Endometrium (tissue), 2 donors: ENCODE measurements around the gene PTPN7.
"Not testable (repeated sequence)": the region's sequence is repeated elsewhere in the genome, so short reads cannot be mapped to it uniquely, and the experiment has no call there.

ENCODE experiments used
- FAIRE-seq: peaks from 2 replicates; lab custom pipeline; 2012; peaks lifted over from hg19 to GRCh38; lab: Jason Lieb, UNC
- donor health status: control.
- donor health status: control.

The PTPN7 gene

DNA sequence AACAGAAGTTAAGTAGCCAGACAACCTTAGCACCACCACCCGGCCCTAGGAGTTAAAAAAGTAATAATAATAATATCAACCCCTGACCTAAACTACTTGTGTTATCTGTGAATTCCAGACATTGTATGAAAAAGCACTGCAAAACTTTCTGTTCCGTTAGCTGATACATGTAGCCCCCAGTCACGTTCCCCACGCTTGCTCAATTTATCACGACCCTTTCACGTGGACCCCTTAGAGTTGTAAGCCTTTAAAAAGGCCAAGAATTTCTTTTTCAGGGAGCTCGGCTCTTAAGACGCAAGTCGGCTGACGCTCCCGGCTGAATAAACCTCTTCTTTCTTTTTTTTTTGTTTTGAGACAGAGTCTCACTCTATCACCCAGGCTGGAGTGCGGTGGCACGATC lies 6.7 kb upstream of the PTPN7 start:
- not testable (repeated sequence) for FAIRE-seq

DNA sequence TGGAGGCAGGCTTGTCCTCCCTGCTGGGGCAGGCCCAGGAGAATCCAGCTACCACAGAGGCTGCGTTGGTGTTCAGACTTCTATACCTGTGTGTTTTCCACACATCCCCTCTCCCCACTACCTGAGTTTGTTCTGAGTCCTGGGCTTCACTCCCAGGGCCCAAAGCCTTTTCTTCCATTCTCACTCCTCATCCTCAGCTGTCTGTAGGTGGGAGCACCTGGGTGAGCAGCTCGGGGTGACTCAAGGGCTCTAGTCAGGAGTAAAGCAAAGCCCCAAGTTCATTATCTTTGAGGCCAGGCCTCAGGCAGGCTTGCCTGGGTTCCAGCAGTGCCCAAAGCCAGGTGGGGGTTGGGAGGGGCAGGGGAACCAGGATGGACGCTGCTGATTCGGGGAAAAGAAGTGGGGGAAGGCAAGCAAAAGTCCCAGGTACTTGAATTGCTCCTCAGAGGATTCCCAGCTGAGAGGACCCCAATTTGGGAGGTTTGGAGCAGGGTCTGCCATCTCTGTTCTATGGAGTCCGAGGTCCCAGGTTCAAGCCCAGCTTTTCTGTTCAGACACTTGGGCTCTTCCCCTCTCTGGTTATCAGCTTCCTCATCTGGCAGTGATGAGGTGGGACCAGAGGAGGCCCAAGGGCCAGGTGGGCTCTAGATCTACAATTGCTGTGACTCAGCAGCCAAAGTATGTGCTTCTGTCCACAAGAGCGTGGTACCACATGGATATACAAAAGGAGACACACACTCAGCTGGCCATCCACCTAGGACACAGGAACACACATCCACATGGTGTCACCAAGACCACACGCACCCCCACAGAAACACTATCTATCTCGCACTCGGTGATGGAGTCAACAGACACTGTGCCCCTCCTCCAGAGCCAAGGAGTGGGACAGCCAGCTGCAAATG lies 5.8 kb upstream of the PTPN7 start:
- no peak for FAIRE-seq

DNA sequence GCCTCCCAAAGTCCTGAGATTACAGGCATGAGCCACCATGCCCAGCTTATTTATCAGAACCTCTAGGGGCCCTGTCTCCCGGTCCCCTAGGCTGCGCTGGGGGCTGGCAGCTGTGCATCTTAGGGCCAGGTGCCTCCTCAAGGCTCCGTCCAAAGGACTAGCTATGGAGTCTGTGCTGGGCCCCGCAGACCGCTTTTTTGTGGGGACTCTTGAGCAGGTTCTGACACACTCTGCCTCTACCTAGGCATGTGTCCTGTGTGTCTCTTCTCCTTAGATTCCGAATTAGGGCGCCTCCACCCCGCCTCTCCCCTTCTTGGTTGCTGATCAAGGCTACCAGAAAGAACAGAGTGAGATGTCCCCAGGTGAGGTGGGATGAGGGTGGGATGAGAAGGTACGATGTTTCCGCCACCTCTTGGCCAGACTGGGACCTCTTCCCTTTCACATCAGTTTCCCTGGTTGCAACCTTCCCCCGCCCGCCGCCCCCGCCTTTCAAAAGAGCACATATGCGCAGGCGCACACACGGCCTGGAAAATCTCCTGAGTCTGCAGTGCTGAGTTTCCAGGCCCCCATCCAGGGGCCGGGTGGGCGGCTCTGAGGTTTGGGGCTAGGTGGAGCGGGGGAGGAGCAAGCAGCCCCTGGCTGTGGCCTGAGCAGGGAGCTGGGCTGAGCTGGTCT lies 5.0 kb upstream of the PTPN7 start:
- no peak for FAIRE-seq

DNA sequence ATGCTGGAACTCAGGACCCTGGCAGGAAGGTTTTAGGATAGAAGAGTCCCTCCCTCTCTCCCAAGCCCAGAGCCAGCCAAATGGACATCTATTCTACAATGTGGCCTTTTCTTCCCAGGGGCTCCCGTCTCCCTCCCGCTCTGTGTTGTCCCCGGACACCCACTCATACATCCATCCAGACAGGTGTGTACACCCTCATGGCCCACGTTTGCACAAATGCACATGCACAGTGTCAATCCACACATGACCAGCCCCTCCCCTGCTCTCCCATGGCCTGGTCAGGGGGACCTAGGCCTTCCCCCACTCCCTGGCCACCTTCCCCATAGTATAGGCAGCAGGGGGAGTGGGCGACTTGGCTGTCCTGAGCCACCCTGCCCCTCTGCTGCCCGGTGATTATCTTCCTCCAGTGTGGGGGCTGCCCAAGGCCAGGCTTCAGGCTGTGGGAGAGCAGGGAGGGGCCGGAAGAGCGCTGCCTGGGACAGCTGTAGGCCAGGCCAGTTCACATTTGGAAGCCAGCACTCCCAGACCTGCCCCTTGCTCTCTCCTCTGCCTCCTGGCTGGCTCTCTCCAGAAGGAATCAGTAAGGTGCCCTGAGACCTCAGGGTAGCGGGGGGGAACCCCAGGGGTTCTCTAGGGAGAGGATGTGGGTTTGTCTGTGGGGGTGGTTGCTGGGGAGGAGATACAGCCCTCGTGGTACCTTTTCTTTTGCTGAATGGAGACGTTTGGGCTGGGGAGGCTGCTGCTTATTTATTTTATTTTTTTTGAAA lies 4.1 kb upstream of the PTPN7 start:
- no peak for FAIRE-seq

DNA sequence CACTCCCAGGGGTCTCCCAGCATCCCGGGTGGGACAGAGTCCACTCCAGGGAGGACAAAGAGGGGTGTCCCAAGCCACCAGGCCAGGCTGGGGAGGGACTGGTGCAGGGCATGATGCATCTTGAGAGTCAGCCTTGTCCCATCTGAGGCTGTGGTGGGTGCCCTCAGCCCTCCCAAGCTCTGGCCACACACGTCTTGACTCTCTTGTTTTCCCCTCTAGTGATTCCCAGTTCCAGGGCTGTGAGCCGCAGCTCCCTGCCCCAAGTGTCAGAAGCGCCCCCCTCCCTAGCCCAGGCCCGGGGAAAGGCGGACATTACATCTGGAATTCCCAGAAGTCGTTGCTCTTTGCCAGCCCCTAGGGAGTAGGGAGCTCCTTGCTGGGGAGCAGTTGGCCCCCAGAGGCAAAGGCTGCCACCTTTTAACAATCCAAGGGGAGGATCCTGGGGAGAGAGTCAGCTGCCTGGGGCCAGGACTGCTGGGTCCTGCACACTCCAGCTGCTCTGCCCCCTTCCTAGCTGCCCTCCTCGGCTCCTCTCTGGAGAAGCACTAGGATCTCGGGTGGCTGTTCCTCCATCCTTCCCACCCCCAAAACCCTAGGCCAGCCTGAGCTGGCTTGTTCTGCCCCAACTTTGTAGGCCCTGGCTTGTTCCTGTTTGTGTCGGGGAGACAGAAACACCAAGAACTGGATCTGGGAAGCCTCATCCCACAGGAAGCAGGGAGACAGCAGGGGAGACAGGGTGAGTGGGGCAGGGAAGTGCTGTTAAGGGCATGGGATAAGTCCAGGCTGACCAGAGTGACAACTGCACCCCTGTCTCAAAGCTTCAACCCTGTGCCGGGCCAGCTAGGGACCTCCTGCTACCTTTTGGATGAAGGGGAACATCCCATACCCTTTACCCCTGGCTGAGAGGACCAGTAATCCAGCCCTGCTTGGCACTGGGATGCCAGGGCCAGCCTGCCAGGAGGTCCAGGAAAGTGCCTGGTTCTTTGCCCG lies 3.2 kb upstream of the PTPN7 start:
- FAIRE-seq: no peak

DNA sequence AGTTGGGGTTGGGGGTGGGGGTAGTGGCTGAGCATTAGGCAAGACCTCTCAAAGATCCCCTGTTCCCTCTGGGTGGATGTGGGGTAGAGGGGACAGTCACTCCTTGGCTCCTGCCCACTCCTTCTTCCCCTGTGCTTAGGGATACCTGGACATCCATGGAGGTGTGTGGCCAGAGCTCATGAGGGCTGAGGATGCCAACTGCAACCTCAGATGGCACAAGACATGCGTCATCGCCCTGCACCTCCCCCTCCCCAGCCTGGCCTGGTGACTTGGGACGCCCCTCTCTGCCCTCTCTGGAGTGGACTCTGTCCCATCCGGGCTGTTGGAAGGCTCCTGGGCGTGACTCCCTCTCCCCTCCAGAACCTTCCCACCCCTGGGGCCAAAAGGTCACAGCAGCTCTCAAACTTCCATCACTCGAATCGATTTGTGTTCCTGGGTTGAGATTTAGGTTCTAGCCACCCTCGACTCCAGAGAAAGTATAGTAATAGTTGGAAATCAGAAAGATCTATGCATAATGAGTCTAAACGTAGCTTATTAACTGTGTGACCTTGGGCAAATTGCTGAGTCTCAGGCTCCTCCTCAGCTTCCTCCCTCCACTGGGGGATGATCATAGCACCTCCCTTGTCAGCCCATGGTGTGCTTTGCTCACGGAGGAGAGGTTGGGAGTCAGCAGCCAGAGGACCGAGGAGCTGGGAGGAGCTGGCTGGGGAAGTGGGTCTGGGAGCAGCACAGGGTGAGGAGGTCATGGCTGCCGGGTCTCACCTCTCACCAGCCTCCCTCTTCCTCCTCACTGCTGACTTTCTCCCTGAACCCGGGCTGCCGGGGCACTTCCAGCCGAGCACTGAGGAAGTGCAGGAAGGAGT lies 2.2 kb upstream of the PTPN7 start:
- no peak for FAIRE-seq

DNA sequence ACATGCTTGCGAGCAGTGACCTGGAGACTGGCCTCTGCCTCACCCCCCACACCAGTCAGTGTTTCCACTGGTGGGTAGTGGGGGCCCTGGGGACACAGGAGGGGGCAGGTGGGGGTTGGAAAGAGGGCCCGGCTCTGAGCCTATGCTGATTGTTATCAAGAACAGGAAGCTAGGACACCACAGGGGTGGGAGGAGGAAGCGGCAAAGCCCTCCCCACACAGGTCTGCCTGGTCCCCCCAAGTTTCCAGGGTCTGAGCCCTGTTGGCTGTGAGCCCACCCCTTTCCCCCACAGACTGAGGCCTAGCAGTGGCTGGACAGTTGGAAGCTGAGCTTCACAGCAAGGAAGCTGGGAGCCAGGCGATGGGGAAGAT lies 1.6 kb upstream of the PTPN7 start:
- no peak for FAIRE-seq

DNA sequence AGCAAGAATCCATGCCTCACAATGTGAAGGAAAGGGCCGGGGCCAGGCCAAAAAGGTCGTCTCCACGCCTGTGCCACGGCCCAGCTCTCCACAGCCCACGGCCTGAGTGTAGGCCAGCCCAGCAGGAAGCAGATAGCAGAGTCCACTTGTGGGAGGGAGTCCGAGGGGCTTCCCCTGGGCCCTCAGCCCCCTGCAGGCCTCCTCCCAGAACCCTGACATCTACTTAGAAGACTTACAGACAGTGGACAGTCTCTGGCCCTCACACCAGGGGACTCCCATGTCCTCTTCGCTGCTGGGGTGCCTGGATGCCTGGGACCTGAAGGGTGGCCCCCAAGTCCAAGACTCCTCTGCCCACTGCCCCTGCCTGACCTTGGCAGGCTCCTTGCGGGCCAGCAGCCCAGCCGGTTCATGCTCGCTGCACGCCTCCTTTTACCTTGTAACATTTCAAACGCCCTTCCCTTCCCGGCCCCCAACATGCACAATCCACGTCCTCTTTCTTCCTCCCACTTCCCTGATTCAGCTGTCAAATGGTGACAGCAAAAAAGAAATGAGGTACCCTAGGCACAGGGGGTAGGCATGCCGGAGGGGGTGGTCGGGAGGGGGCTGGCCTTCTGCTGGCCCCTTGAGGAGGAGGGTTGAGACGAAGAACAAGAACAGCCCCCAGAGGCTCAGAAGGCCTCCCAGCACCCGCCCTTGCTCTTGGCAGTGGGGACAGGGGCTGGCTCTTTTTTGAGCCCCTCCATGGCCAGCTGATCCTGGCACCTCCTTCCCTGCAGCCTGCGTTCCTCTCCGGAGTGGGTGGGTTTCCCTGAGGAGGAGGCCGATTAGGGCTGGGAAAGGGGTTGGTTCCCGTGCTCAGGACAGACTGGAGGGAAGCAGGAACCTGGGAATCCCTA lies 997 bp upstream of the PTPN7 start:
- no peak for FAIRE-seq

DNA sequence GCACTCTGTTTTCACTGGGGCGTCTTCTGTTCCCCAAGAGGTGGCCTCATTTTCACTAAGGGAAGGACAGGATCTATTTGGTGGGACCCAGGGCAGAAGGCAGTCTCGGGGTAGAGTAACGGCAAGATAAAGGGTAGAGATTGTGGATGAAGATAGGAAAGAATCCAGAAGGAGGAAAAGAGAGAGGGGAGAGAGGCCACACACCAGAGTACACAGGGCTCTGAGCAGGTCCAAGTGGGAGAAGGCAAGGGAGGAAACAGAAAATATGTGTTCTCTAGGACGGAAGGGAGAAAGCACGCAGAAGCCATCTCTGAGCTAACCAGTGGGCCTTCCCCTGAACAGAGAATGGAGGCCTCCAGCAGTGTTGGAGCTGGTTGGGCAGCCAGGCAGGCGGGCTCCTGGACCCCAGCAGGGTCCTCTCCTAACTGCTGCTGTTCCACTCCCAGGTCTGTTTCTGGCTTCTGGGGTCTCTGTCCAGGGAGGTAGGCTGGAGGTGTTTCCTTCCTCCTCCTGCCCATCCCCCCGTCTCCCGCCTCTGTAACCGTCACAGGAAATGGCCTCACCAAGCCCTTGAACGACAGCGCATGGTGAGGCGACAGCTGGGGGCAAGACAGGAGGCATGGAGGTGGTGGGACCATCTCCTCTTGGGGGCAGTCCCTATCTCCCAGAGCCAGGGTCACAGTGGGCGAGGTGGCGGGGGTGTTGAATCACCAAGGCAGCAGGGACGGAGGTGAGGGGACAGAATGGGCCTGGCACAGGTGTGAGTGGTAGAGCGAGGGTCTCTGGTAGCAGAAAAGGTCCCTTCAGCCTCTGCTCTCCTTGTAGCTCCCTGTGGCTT lies 649 bp downstream of the PTPN7 start:
- no peak for FAIRE-seq

DNA sequence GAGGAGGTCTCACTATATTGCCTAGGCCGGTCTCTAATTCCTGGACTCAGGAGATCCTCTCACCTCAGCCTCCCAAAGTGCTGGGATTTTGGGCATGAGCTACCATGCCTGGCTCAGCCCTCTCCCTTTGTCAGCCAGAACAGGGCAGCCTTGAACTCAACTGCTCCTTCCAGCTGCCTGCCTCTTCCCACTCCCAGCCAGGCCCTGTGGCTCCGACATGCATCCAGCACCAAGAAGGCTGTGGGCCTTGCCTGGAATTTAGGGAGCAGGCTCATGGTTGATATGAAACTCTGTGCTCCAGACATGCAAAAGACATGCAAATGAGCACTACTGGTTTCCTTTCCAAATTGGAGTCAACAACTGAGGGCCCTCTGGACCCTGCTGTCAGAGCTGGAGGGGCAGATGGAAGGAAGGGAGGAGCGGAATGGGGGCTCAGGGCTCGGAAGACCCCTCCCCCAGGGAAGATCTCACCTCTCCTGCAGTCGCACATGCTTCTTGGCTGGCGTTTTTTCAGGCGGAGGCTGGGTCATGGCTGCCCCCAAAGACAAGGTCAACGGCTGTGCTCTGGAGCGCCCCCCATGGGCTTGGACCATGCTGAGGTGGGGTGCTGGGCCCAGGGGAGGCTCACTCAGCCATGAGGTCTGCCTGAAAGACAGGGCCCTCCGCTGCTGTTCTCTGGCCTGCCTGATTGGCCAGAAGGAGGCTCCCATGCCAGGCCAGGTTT lies 1.4 kb downstream of the PTPN7 start:
- FAIRE-seq: no peak

DNA sequence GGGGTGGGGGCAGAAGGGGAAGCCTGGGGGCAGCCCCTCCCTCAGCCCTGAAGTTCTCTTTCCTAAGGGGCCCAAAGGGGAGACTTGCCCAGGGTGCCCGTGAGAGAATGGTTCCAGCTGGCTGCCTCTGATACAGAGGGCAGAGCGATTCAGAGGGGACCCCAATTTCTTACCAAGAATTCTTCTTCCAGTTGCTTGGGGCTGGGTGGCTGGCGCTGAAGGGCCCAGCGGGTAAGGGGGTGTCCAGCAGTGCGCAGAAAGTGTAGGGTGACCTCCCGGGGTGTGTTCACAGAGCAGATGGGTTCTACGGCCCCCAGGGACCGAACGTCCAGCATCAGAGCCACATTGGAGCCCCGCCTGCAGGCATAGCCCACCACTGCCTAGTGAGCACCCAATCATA lies 2.5 kb downstream of the PTPN7 start:
- no peak for FAIRE-seq

DNA sequence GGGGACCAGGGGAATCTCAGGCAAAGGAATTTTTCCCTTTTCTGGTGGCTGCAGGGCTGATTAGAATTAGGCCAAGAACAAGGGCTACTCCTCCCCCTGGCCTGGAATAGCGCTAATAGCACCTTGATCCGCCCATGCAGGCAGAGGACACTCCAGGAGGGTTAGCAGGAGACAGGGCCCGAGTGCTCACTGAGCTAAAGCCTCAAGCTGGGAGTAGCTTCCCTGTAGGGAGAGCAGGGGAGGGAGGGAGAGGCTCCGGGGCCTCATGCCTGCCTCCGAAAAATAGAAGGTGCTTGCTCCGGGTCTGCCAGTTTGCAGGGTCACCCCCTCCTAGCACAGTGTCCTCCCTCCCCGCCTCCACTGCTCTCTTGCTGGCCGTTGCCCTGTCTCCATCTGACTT lies 3.8 kb downstream of the PTPN7 start:
- no peak for FAIRE-seq

DNA sequence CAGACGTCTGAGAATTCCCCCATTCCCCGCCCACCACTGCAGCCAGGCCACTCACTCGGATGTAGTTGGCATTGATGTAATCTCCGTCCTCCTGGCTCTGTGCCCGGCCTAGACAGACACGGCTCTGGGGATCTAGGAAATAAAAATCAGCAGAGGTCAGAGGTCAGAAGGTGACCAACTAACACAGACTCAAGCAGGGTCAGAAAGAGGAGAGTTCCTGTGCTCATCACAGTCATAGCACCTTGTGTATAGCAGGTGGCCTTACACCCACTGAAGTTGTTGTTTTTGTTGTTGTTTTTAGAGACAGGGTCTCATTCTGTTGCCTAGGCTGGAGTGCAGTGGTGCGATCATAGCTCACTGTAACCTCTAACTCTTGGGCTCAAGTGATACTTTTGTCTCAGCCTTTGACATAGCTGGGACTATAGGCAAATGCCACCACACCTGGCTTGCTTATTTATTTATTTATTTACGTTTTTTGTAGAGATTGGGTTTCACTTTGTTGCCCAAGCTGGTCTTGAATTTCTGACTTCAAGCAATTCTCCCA lies 4.9 kb downstream of the PTPN7 start:
- FAIRE-seq: no peak

DNA sequence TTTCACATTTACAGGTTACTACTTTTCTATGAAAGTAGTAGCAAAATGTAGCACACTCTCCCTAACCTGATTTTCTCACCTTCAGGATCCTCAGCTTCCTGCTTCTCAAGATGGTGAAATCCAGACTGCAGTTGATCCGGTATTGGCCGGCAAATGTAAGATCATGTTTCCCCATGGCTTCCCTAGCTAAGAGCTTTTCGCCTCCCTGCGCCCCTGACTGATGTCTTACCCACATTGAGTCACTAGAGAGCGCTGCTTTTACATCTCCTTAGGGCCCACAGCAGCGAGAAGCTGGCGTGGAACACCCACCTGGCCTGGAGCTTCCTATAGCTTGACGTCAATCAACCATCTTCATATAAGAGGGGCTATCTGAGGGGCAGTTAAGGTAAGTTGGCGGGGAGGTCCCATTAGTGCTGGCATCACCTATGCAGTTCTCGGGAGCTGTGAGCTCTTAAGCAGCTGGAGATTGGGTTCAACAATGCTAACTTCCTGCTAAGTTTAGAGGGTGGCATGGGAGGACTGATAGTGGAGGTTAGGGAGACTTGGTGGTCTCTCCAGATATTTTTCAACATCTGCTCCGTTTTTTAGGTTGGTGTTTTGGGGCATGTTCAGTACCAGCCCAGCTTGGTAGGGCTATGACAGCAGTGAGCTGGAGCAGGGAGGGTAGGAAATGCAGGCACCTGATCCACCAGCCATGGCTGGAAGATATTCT lies 5.5 kb downstream of the PTPN7 start:
- FAIRE-seq: no peak

DNA sequence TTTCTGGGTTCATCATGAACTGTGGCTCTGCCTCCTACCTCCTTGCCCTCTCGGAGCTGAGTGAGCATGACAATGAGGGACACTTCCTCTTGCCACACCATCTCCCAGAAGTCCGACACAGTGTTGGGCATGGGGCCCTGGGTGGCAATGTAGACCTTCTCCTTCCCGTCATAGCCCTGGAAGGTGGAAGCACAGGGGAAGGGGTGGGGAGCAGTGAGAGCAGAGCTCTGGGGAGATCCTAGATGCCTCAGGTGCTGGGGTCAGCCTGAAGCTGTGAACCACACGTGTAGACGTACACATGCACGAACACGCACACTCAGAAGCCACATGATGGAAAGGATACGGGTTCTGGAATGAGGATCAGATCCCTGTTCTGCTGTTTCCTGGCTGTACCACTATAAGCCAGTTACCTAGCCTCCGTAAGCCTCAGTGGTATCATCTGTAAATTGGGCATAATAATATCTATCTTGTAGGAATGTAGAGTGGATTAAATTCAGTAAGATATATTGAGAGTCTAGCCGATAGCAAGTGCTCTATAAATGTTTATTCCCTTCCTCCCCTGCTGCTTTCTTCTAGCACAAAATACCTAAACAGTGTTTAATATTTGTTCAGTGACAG lies 6.1 kb downstream of the PTPN7 start:
- FAIRE-seq: no peak

DNA sequence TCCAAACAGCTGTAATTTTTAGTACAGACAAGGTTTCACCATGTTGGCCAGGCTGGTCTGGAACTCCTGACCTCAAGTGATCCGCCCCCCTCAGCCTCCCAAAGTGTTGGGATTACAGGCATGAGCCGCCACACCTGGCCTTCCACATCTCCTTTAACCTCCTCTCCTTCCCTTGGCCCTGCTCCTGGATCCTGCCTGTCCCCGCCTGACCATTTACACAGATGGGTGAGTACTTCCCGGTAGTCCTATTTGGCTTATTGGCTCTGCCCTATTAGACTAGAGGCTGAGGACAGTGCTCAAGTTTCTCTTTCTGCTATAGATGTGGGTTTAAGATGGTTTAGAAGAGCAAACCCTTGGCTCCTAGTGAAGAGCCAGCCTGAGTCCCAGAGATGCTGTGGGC lies 7.1 kb downstream of the PTPN7 start:
- FAIRE-seq: no peak

DNA sequence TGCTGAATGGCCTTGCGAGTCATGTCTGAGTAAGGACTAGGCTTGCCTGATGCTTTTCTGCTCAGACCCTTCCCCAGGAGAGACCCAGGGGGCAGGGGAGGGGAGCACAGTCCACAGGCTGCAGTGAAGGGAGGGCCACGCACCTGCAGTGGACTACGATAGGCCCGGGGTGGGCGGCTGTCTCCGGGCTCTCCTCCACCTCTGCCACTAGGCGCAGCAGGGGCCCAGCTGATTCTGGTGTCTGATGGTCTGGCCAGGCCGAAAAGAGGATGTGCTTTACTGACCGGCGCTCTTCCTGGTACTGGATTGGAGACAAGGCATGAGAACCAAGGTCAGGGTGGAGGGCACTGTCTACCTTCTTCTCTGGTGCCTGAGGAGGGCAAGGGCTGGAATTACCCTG lies 8.0 kb downstream of the PTPN7 start:
- no peak for FAIRE-seq
